Measurements from ENCODE around the gene IREB2. TPM values are rescaled to one million over a fixed set of nuclear protein-coding genes. Genes with fewer than 3 reads are reported as not detected.

Gene IREB2, protein sequence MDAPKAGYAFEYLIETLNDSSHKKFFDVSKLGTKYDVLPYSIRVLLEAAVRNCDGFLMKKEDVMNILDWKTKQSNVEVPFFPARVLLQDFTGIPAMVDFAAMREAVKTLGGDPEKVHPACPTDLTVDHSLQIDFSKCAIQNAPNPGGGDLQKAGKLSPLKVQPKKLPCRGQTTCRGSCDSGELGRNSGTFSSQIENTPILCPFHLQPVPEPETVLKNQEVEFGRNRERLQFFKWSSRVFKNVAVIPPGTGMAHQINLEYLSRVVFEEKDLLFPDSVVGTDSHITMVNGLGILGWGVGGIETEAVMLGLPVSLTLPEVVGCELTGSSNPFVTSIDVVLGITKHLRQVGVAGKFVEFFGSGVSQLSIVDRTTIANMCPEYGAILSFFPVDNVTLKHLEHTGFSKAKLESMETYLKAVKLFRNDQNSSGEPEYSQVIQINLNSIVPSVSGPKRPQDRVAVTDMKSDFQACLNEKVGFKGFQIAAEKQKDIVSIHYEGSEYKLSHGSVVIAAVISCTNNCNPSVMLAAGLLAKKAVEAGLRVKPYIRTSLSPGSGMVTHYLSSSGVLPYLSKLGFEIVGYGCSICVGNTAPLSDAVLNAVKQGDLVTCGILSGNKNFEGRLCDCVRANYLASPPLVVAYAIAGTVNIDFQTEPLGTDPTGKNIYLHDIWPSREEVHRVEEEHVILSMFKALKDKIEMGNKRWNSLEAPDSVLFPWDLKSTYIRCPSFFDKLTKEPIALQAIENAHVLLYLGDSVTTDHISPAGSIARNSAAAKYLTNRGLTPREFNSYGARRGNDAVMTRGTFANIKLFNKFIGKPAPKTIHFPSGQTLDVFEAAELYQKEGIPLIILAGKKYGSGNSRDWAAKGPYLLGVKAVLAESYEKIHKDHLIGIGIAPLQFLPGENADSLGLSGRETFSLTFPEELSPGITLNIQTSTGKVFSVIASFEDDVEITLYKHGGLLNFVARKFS
- 14.5 and 17.1 TPM in 2 replicates for total RNA-seq

GRCh38 chr15:78437762-78438618, at the start of gene IREB2:
Gene IREB2, plus strand, starts transcription at chr15:78438216. Its CDS starts 122 bp downstream, at chr15:78438338.

DNA sequence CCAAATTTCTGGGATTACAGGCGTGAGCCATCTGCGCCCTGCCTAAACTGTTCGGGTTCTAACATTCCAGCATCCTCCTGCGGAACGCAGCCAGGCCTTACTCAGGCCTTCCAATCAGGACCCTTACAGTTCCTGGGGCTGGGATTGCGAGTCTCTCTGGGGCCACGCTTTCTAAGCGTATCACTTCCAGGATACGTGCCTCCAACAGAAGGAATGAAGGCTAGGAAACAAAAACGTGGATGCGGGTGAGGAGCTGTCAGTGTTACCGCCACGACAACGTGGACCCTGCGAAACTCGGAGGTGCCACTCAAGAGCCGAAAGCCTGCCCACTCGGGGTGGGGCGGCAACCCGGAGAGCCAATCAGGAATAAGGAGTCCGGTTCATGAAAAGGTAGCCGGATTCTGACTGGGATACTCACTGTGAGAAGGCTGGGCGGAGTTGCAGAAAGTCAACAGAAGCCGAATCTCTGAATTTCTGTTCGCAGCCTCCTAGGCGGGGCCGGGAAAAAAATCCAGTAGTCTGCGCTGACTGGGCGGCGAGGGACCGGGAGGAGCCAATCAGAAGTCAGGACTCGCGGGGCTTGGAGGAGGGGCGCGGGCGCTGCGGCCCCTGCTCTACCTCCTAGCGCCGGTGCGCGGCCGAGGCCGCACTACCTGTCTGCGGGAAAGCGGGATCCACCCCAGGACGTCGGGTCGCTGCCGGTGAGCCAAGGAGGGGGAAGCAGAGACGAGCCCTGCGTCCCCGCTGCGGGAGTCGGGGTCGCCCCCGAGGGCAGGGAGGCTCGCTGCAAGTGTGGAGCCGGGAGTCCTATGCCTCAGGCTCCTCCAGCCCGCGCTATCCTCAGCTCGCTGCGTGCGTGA, 69.2 kb downstream of the IREB2 start, which contains the start of gene HYKK:
Gene HYKK (plus strand): TSS at position 607 of the 860 bp plus-strand sequence. CDS start 5,512 bp downstream, outside the sequence.

DNA sequence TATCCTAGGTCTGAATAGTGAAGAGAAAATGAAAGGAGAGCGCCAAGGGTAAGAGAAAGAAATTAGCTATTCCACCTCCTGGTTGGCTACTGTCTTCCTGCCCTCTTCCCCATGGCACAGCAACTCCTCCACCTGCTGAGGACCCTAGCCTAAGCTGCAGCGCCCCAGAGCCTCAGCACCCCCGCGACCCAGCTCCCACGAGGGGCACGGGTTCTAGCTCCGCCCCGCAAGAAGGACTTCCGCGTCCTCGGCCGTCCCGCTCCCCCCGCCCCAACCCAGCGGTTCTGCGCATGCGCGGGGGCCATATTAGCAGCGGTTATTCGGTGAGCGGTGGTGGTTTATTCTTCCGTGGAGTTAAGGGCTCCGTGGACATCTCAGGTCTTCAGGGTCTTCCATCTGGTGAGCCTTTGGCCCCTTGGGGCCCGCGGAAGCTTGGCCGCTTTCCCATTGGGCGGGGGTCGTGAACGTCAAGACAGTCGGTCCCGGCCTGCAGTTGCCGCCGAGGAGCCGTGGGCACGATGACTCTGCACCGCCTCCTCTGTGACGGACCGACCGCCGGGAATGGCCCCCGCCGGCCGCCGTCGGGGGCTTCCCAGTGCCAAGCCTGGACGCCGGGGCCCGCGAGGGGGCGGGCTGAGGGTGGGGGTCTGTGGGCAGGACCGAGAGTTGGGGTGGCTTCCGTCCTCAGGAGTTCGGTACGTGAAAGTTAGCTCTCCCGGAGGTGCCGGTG, 102.3 kb downstream of the IREB2 start, which contains the start of gene PSMA4:
Gene PSMA4 (plus strand): TSS at position 304 of the 730 bp plus-strand sequence. CDS start 1,484 bp downstream, outside the sequence.

Other genes with a start within 250 kb of the IREB2 start
- not detected in 2 replicates for gene ACSBG1, start 203.7 kb upstream of the IREB2 start, total RNA-seq
- gene DNAJA4, start 173.7 kb upstream of the IREB2 start, total RNA-seq: 6.0 and 13.6 TPM in 2 replicates
- gene SKIC8, start 138.6 kb upstream of the IREB2 start, total RNA-seq: 39.9 and 50.6 TPM in 2 replicates
- gene CRABP1, start 97.9 kb upstream of the IREB2 start, total RNA-seq: not detected in 2 replicates
- gene HYKK, start 69.4 kb downstream of the IREB2 start, total RNA-seq: 0.96 and 6.2 TPM in 2 replicates
- gene PSMA4, start 102.2 kb downstream of the IREB2 start, total RNA-seq: 230 and 247 TPM in 2 replicates
- 2.6 and 5.1 TPM in 2 replicates for gene CHRNA5, start 127.3 kb downstream of the IREB2 start, total RNA-seq
- not detected in 2 replicates for gene CHRNA3, start 182.8 kb downstream of the IREB2 start, total RNA-seq
- gene CHRNB4, start 203.0 kb downstream of the IREB2 start, total RNA-seq: not detected in 2 replicates

Measured in tracheal epithelial cell (primary cell).